ENCODE results near the gene SEC23IP. TPM values are rescaled to one million over a fixed set of nuclear protein-coding genes. Genes with fewer than 3 reads are reported as not detected.
A peak's percentile ranks its signal among the peaks of the same experiment; 100 is the strongest.

The SEC23IP gene
- 108 and 116 TPM in 2 replicates for total RNA-seq (2022)
- Bru-seq, nascent RNA = percentile 88 among the genes with signal in this experiment
- percentile 90 among the genes with signal in this experiment for BruChase-seq, experiment 1, labeled RNA remaining after a 2-hour chase
- BruChase-seq, experiment 2, labeled RNA remaining after a 6-hour chase = percentile 92 among the genes with signal in this experiment
- long read RNA-seq, full-length matches to known transcripts = 62 of 124 reads
- long read RNA-seq, partial matches to known transcripts = 30 of 124 reads
- long read RNA-seq, other reads (novel, unspliced or antisense) = 32 of 124 reads

DNA sequence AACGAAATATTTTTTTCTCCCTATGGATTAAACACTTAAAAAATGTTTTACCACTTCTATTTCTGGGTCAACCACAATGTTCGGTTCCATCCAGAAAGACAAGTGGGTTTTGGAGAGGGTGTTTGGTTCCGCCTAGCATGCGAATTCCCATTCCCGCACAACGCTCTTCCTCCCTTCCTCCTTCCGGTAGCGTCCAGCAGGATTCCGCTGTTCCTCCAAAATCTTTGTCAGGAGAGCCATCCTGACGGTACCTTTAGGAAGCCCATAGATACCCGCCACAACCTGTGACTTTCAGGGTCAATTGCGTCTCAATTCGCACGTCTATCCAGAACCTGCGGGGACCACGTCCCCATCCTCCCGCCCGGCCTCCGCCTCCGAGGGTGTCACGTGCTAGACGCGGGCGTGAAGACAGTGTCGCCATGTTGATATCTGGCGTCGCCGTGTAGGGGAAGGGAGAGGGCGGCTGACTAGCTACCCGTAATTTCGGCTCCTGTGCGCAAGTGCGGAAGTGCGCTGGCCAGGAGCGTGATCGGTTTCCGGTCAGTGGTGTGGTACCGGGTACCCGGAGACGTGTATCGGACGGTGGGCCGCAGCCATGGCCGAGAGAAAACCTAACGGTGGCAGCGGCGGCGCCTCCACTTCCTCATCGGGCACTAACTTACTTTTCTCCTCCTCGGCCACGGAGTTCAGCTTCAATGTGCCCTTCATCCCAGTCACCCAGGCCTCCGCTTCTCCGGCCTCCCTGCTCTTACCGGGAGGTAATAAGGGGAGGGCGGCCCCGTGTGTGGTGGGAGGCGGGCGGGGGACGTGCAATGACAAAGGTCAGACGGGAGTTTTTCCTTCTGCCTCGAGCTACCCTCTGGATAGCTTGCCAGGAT lies at the start of gene SEC23IP:
Gene SEC23IP, plus strand, starts transcription at position 543 of the 878 bp plus-strand sequence. Its CDS starts 53 bp downstream, at position 596.
- Histone ChIP-seq H3K9me3 (no peaks in the 10 kb centered on the region; the same call in none of the 2 replicates), H3K36me3 (ENCODE audit: control insufficient read depth, insufficient read depth, low read length) (peaks cover 1% of the 10 kb centered on the region; the same call in 1 of the 2 replicates), H3K4me1 (peaks cover 31% of the 10 kb centered on the region), H3K27me3 (replicated peaks; ENCODE audit: control insufficient read depth, insufficient read depth, low read length) (no peaks in the 10 kb centered on the region), H3K4me3 (ENCODE audit: low read depth, low read length) (peak within 1 kb of the TSS; percentile 93)
- TF ChIP-seq, protein P1, sequence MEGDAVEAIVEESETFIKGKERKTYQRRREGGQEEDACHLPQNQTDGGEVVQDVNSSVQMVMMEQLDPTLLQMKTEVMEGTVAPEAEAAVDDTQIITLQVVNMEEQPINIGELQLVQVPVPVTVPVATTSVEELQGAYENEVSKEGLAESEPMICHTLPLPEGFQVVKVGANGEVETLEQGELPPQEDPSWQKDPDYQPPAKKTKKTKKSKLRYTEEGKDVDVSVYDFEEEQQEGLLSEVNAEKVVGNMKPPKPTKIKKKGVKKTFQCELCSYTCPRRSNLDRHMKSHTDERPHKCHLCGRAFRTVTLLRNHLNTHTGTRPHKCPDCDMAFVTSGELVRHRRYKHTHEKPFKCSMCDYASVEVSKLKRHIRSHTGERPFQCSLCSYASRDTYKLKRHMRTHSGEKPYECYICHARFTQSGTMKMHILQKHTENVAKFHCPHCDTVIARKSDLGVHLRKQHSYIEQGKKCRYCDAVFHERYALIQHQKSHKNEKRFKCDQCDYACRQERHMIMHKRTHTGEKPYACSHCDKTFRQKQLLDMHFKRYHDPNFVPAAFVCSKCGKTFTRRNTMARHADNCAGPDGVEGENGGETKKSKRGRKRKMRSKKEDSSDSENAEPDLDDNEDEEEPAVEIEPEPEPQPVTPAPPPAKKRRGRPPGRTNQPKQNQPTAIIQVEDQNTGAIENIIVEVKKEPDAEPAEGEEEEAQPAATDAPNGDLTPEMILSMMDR (IDR thresholded peaks at IDR 0.05; ENCODE audit: insufficient read depth in 1 of 2, low read depth in 1 of 2, low read length in 1 of 2, severe bottlenecking in 1 of 2, unreplicated experiment in 1 of 2) = no peak
- CTCF ChIA-PET = no interaction called here
- Mint-ChIP-seq H3K27me3 (ENCODE audit: insufficient read depth, unreplicated experiment) (no peaks in the 10 kb centered on the region), H3K27ac (ENCODE audit: unreplicated experiment) (peak within 1 kb of the TSS; percentile 76), H3K9me3 (ENCODE audit: unreplicated experiment) (no peaks in the 10 kb centered on the region), H3K4me1 (ENCODE audit: low read depth, unreplicated experiment) (peaks cover 38% of the 10 kb centered on the region), H3K36me3 (ENCODE audit: insufficient read depth, unreplicated experiment) (peaks cover 34% of the 10 kb centered on the region), H3K4me3 (ENCODE audit: unreplicated experiment) (peak within 1 kb of the TSS; percentile 79)
- POLR2A ChIA-PET = interaction anchor here (0.6 to 1.4 kb wide), 5 partner anchors 9 to 205 kb away, joined by 4 to 29 read pairs (median 5); partner anchors contain the start of genes INPP5F and MCMBP
- DNase-seq = peak; percentile 95 to 96
- TSS peak; percentile 77 for BruUV-seq (replicated peaks)
- intact Hi-C loops (cut with micrococcal nuclease; ENCODE audit: unreplicated experiment) = loop anchor here (1.0 to 10.0 kb wide), 3 partner anchors 19 to 295 kb away; no protein-coding TSS in a partner anchor

DNA sequence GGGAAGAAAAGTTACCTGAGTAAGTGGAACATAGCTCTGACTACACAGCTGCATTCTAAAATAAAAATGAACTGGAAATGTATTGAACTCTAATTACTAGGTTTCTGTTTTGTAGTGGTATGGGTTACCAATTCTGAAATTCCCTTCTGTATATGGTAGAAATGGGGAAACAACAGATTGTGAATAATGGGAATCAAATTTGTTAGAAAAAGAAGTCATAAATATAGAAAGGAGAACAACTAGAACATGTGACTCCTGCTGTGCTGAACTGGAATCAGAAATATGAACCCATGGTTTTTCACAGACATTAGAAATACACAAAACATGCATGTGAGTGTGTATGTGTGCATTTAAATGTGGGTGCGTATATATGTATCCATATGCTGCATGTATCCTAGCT lies 46.9 kb upstream of the SEC23IP start:
- Histone ChIP-seq H3K36me3 (ENCODE audit: control insufficient read depth, insufficient read depth, low read length) (peaks cover 2% of the 10 kb centered on the region), H3K27me3 (replicated peaks; ENCODE audit: control insufficient read depth, insufficient read depth, low read length) (no peaks in the 10 kb centered on the region), H3K4me1 (peaks cover 18% of the 10 kb centered on the region), H3K9me3 (no peaks in the 10 kb centered on the region), H3K4me3 (ENCODE audit: low read depth, low read length) (no peak overlapping the region)
- ChIA-PET POLR2A (no interaction called here), CTCF (no interaction called here)
- BruUV-seq (replicated peaks) = no TSS peak
- DNase-seq = no peak
- H3K27ac Mint-ChIP-seq (ENCODE audit: unreplicated experiment) = no peak overlapping the region
- H3K27me3 Mint-ChIP-seq (ENCODE audit: insufficient read depth, unreplicated experiment) = no peaks in the 10 kb centered on the region
- TF ChIP-seq, protein P1 (IDR thresholded peaks at IDR 0.05; ENCODE audit: insufficient read depth in 1 of 2, low read depth in 1 of 2, low read length in 1 of 2, severe bottlenecking in 1 of 2, unreplicated experiment in 1 of 2) = no peak
- no peak overlapping the region for H3K4me3 Mint-ChIP-seq (ENCODE audit: unreplicated experiment)
- H3K36me3 Mint-ChIP-seq (ENCODE audit: insufficient read depth, unreplicated experiment) = peaks cover 90% of the 10 kb centered on the region
- intact Hi-C loops (cut with micrococcal nuclease; ENCODE audit: unreplicated experiment) = no loop called here
- peaks cover 7% of the 10 kb centered on the region for H3K4me1 Mint-ChIP-seq (ENCODE audit: low read depth, unreplicated experiment)
- no peaks in the 10 kb centered on the region for H3K9me3 Mint-ChIP-seq (ENCODE audit: unreplicated experiment)
